ENCODE results near the gene PACSIN1.

PACSIN1 gene

GRCh38 chr6:34460796-34461507 is 4.9 kb upstream of the PACSIN1 start:
- H3K4me3 ChIP-seq (ENCODE audit: low read depth, low read length) = no peak overlapping the region
- H3K9me3 ChIP-seq (ENCODE audit: severe bottlenecking) = no peaks in the 10 kb centered on the region
- H3K36me3 ChIP-seq = no peaks in the 10 kb centered on the region
- no peak overlapping the region for H3K27ac ChIP-seq
- H3K27me3 ChIP-seq (ENCODE audit: insufficient read depth, low read depth, severe bottlenecking) = no peaks in the 10 kb centered on the region
- DNase-seq = no peak
- no peak for TF ChIP-seq CTCF (IDR thresholded peaks at IDR 0.05; ENCODE audit: low read depth, low read length)

- no peaks in the 10 kb centered on the region for H3K27me3 ChIP-seq (ENCODE audit: insufficient read depth, low read depth, severe bottlenecking)
- no peak overlapping the region for H3K4me3 ChIP-seq (ENCODE audit: low read depth, low read length)
- TF ChIP-seq CTCF (IDR thresholded peaks at IDR 0.05; ENCODE audit: low read depth, low read length) = no peak
- no peak for DNase-seq
- H3K9me3 ChIP-seq (ENCODE audit: severe bottlenecking) = no peaks in the 10 kb centered on the region
- H3K36me3 ChIP-seq = no peaks in the 10 kb centered on the region
- H3K27ac ChIP-seq = no peak overlapping the region
Measured at GRCh38 chr6:34462010-34462409, 3.9 kb upstream of the PACSIN1 start.

GRCh38 chr6:34462551-34462971 is 3.3 kb upstream of the PACSIN1 start:
- Histone ChIP-seq H3K27ac (peak overlapping the region; percentile 54), H3K36me3 (no peaks in the 10 kb centered on the region), H3K27me3 (ENCODE audit: insufficient read depth, low read depth, severe bottlenecking) (no peaks in the 10 kb centered on the region), H3K4me3 (ENCODE audit: low read depth, low read length) (peak overlapping the region; percentile 4; the same call in 1 of the 2 replicates), H3K9me3 (ENCODE audit: severe bottlenecking) (no peaks in the 10 kb centered on the region)
- peak; percentile 98 for DNase-seq
- TF ChIP-seq CTCF (IDR thresholded peaks at IDR 0.05; ENCODE audit: low read depth, low read length) = no peak

- no peak for DNase-seq
- no peak for TF ChIP-seq CTCF (IDR thresholded peaks at IDR 0.05; ENCODE audit: low read depth, low read length)
- Histone ChIP-seq H3K27me3 (ENCODE audit: insufficient read depth, low read depth, severe bottlenecking) (no peaks in the 10 kb centered on the region), H3K9me3 (ENCODE audit: severe bottlenecking) (no peaks in the 10 kb centered on the region), H3K36me3 (no peaks in the 10 kb centered on the region), H3K4me3 (ENCODE audit: low read depth, low read length) (peak overlapping the region; percentile 4), H3K27ac (peak overlapping the region; percentile 54)
Measured at GRCh38 chr6:34463299-34463698, 2.6 kb upstream of the PACSIN1 start.

- no peak for DNase-seq
- Histone ChIP-seq H3K9me3 (ENCODE audit: severe bottlenecking) (no peaks in the 10 kb centered on the region), H3K4me3 (ENCODE audit: low read depth, low read length) (no peak overlapping the region), H3K36me3 (no peaks in the 10 kb centered on the region), H3K27ac (no peak overlapping the region), H3K27me3 (ENCODE audit: insufficient read depth, low read depth, severe bottlenecking) (no peaks in the 10 kb centered on the region)
- TF ChIP-seq CTCF (IDR thresholded peaks at IDR 0.05; ENCODE audit: low read depth, low read length) = no peak
Measured at GRCh38 chr6:34463849-34464248, 2.0 kb upstream of the PACSIN1 start.
